Activated T-helper 1 cell treated with anti-CD3 and anti-CD28 coated beads, Interleukin-12 subunit alpha, Interleukin-12 subunit beta, Interleukin-2, Interleukin-4 antibody, amounts not matched to agents 30 ng/mL and 10 ng/mL and 1 ng/mL, durations not matched to agents 14 hours and 24 hours and 36 hours (primary cell): ENCODE measurements around the gene CASR. TPM values are rescaled to one million over a fixed set of nuclear protein-coding genes. Genes with fewer than 3 reads are reported as not detected.
"Not testable (repeated sequence)": the region's sequence is repeated elsewhere in the genome, so short reads cannot be mapped to it uniquely, and the experiment has no call there.

Experiments used
- DNase-seq: peaks from one replicate; pipeline ENCODE4 v3.0.0; 2021; ENCODE audit warnings: low spot score
- H3K27ac Mint-ChIP-seq: one replicate; pipeline ENCODE4 v1.8.0; 2021; ENCODE audit warnings: mild to moderate bottlenecking, mixed read lengths
- H3K27me3 Mint-ChIP-seq: one replicate; pipeline ENCODE4 v1.8.0; 2022; ENCODE audit warnings: mild to moderate bottlenecking, moderate library complexity, mixed read lengths; ENCODE audit not compliant: insufficient read depth
- H3K36me3 Mint-ChIP-seq: one replicate; pipeline ENCODE4 v1.8.0; 2021; ENCODE audit warnings: low read depth, mixed read lengths
- H3K4me1 Mint-ChIP-seq: one replicate; pipeline ENCODE4 v1.8.0; 2021; ENCODE audit warnings: low read depth, mixed read lengths
- H3K4me3 Mint-ChIP-seq: one replicate; pipeline ENCODE4 v1.8.0; 2021; ENCODE audit warnings: mild to moderate bottlenecking, moderate library complexity, mixed read lengths
- H3K9me3 Mint-ChIP-seq: one replicate; pipeline ENCODE4 v1.8.0; 2021; ENCODE audit warnings: mixed read lengths
- intact Hi-C: fragments of 100-400 bp; cut with micrococcal nuclease; formaldehyde crosslinking; loops from one replicate; pipeline ENCODE4 v1.15.1; 2024
- total RNA-seq: library from RNA; stranded (reverse); gene quantifications from 2 replicates; pipeline ENCODE4 v1.2.3, GENCODE V29; 2022

Gene CASR
- not detected in 2 replicates for total RNA-seq

DNA sequence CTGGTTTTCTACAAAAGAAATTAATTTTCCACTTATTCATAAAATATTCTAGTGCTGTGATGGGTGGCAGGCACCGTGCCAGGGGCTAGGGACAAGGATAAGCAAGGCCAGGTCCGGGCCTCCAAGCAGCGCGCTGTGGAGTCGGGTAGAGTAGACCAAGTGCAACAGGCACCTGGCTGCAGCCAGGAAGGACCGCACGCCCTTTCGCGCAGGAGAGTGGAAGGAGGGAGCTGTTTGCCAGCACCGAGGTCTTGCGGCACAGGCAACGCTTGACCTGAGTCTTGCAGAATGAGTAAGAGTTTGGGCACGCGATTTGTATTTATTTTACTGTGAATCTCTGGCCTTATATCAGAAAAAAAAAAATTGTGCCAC lies at the start of gene CASR:
TSS of gene CASR (plus strand) at position 148 of the 372 bp plus-strand sequence. CDS start 70,522 bp downstream, outside the sequence.
- peaks cover 8% of the 10 kb centered on the region for H3K4me1 Mint-ChIP-seq
- peaks cover 63% of the 10 kb centered on the region for H3K27me3 Mint-ChIP-seq
- intact Hi-C loops = loop anchor here (5.0 kb wide), 1 partner anchor 36 kb away; no protein-coding TSS in a partner anchor
- no peaks in the 10 kb centered on the region for H3K9me3 Mint-ChIP-seq
- no peak within 1 kb of the TSS for H3K27ac Mint-ChIP-seq
- no peak for DNase-seq
- H3K4me3 Mint-ChIP-seq = peak within 1 kb of the TSS; percentile 52
- peaks cover 1% of the 10 kb centered on the region for H3K36me3 Mint-ChIP-seq

- peak; percentile 62 for DNase-seq
- peaks cover 2% of the 10 kb centered on the region for H3K27me3 Mint-ChIP-seq
- peaks cover 6% of the 10 kb centered on the region for H3K36me3 Mint-ChIP-seq
- peaks cover 23% of the 10 kb centered on the region for H3K4me1 Mint-ChIP-seq
- H3K9me3 Mint-ChIP-seq = peaks cover 18% of the 10 kb centered on the region
- intact Hi-C loops = loop anchor here (1.0 to 5.0 kb wide), 17 partner anchors 36 to 600 kb away; partner anchors contain the start of genes CASR, EAF2, FAM162A and IQCB1
- H3K27ac Mint-ChIP-seq = peak overlapping the region; percentile 69
- peak overlapping the region; percentile 0 for H3K4me3 Mint-ChIP-seq
Measured at GRCh38 chr3:122146466-122146865, 37.0 kb upstream of the CASR start.

GRCh38 chr3:122148941-122149627 lies 34.4 kb upstream of the CASR start:
- H3K4me3 Mint-ChIP-seq = no peak overlapping the region
- intact Hi-C loops = loop anchor here (5.0 kb wide), 3 partner anchors 33 to 497 kb away; partner anchors contain the start of gene CASR
- peaks cover 23% of the 10 kb centered on the region for H3K4me1 Mint-ChIP-seq
- no peaks in the 10 kb centered on the region for H3K27me3 Mint-ChIP-seq
- H3K27ac Mint-ChIP-seq = peak overlapping the region; percentile 9
- H3K36me3 Mint-ChIP-seq = peaks cover 3% of the 10 kb centered on the region
- peaks cover 21% of the 10 kb centered on the region for H3K9me3 Mint-ChIP-seq
- DNase-seq = no peak

- Mint-ChIP-seq H3K27ac (no peak overlapping the region), H3K27me3 (no peaks in the 10 kb centered on the region), H3K36me3 (peaks cover 3% of the 10 kb centered on the region), H3K4me3 (no peak overlapping the region), H3K4me1 (peaks cover 16% of the 10 kb centered on the region), H3K9me3 (peaks cover 42% of the 10 kb centered on the region)
- DNase-seq = no peak
- intact Hi-C loops = no loop called here
Measured at GRCh38 chr3:122151480-122151879, 32.0 kb upstream of the CASR start.

DNA sequence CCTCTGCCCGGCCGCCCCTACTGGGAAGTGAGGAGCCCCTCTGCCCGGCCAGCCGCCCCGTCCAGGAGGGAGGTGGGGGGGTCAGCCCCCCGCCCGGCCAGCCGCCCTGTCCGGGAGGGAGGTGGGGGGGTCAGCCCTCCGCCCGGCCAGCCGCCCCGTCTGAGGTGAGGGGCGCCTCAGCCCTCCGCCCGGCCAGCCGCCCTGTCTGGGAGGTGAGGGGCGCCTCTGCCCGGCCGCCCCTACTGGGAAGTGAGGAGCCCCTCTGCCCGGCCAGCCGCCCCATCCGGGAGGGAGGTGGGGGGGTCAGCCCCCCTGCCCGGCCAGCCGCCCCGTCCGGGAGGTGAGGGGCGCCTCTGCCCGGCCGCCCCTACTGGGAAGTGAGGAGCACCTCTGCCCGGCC lies 18.5 kb upstream of the CASR start:
- not testable (repeated sequence) for H3K27me3 Mint-ChIP-seq

DNA sequence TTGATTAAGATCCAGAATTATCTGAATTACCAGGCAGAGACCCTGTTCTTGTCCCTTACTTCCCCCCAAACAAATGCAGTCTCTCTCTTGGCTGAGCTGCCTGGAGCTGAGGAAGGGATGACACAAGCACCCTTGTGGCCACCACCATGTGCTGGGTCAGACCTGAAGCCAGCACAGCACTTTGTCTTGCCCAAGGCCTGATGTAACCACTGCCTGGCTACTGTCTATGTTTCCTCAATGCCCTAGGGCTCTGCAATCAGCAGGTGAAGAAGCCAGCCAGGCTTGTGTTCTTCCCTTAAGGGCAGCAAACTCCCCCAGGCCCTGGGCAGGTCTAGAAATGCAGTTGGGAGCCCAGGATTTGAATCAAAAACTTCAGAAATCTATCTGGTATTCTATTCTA lies 15.8 kb upstream of the CASR start:
- Mint-ChIP-seq H3K27ac (no peak overlapping the region), H3K9me3 (peaks cover 13% of the 10 kb centered on the region), H3K27me3 (peaks cover 2% of the 10 kb centered on the region), H3K4me1 (no peaks in the 10 kb centered on the region), H3K4me3 (no peak overlapping the region), H3K36me3 (no peaks in the 10 kb centered on the region)
- no peak for DNase-seq
- intact Hi-C loops = no loop called here

More for the DNA sequence above, 18.5 kb upstream of the CASR start:
- H3K9me3 Mint-ChIP-seq = peaks cover 20% of the 10 kb centered on the region
- DNase-seq, H3K4me1 Mint-ChIP-seq, H3K27ac Mint-ChIP-seq, H3K36me3 Mint-ChIP-seq, H3K4me3 Mint-ChIP-seq, intact Hi-C loops: not testable (repeated sequence)

GRCh38 chr3:122168044-122168443 lies 15.4 kb upstream of the CASR start:
- Mint-ChIP-seq H3K27ac (no peak overlapping the region), H3K4me3 (no peak overlapping the region), H3K4me1 (no peaks in the 10 kb centered on the region), H3K36me3 (no peaks in the 10 kb centered on the region), H3K27me3 (peaks cover 2% of the 10 kb centered on the region), H3K9me3 (peaks cover 13% of the 10 kb centered on the region)
- intact Hi-C loops = no loop called here
- DNase-seq = no peak

DNA sequence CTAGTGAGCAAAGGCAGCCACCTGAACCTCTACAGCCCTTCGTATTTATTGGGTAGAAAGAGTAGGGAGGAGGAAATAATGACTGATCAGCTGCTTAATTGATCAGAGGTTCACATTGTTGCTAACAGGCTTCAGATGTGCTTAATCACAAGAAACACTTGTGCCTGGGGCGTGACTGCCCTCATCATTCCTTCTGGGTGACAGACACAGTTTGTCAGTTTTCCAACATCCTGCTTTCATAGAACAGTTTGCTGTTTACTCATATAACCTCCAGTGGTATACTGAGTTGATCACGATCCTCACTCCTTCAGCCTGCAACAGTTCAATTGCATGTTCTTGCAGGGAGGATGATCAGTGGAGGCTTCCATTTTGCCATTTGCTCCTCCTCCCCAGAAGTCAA lies 13.6 kb upstream of the CASR start:
- Mint-ChIP-seq H3K27me3 (peaks cover 2% of the 10 kb centered on the region), H3K4me3 (no peak overlapping the region), H3K27ac (no peak overlapping the region), H3K9me3 (peaks cover 13% of the 10 kb centered on the region), H3K4me1 (no peaks in the 10 kb centered on the region), H3K36me3 (no peaks in the 10 kb centered on the region)
- intact Hi-C loops = no loop called here
- DNase-seq = no peak

GRCh38 chr3:122171361-122171760 lies 12.1 kb upstream of the CASR start:
- H3K36me3 Mint-ChIP-seq, intact Hi-C loops, DNase-seq, H3K27ac Mint-ChIP-seq, H3K4me1 Mint-ChIP-seq, H3K4me3 Mint-ChIP-seq: not testable (repeated sequence)
- H3K9me3 Mint-ChIP-seq = peaks cover 15% of the 10 kb centered on the region
- peaks cover 16% of the 10 kb centered on the region for H3K27me3 Mint-ChIP-seq

GRCh38 chr3:122178711-122179110 lies 4.8 kb upstream of the CASR start:
- H3K4me3 Mint-ChIP-seq = no peak overlapping the region

DNA sequence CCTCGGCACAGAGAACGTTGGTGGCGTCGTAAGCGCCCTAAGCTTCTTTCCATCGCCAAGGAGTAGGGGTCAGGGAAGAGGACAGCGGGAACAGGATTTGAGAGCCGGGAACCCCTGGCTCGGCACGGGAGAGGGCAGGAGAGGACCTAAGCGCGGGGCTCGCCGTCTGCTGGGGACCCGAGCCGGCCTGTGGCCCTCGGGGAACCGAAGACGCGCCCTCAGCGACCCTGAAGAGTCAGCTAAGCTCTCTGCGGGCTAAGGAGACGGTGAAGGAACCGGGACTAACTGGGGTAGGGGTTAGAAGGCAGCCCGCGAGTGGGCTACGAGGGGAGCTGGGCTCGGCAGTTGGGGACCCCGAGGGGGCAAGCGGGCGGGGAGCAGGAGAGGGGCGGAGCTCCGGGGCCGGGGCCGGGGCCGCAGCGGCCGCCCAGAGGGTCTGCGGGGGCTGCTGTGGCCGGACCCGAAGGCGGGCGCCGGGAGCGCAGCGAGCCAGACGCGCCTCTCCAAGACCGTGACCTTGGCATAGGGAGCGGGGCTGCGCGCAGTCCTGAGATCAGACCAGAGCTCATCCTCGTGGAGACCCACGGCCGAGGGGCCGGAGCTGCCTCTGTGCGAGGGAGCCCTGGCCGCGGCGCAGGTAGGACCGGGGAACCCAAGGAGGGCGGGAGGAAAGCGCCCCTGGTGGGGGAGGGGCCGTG lies 574 bp downstream of the CASR start:
- Mint-ChIP-seq H3K9me3 (no peaks in the 10 kb centered on the region), H3K27me3 (peaks cover 65% of the 10 kb centered on the region), H3K27ac (no peak overlapping the region), H3K4me3 (peak overlapping the region; percentile 52), H3K4me1 (peaks cover 8% of the 10 kb centered on the region), H3K36me3 (peaks cover 1% of the 10 kb centered on the region)
- DNase-seq = no peak
- intact Hi-C loops = loop anchor here (5.0 kb wide), 1 partner anchor 37 kb away; no protein-coding TSS in a partner anchor

More at GRCh38 chr3:122178711-122179110, 4.8 kb upstream of the CASR start:
- DNase-seq = no peak
- no peak overlapping the region for H3K27ac Mint-ChIP-seq
- H3K9me3 Mint-ChIP-seq = peaks cover 5% of the 10 kb centered on the region
- peaks cover 5% of the 10 kb centered on the region for H3K4me1 Mint-ChIP-seq
- intact Hi-C loops = no loop called here
- peaks cover under 1% of the 10 kb centered on the region for H3K36me3 Mint-ChIP-seq
- H3K27me3 Mint-ChIP-seq = peaks cover 58% of the 10 kb centered on the region

GRCh38 chr3:122184591-122184929 lies 1.1 kb downstream of the CASR start:
- Mint-ChIP-seq H3K9me3 (no peaks in the 10 kb centered on the region), H3K4me1 (peaks cover 8% of the 10 kb centered on the region), H3K36me3 (peaks cover 1% of the 10 kb centered on the region), H3K27me3 (peaks cover 67% of the 10 kb centered on the region), H3K4me3 (no peak overlapping the region), H3K27ac (no peak overlapping the region)
- DNase-seq = no peak
- intact Hi-C loops = loop anchor here (5.0 kb wide), 1 partner anchor 37 kb away; no protein-coding TSS in a partner anchor

GRCh38 chr3:122186372-122186771 lies 2.9 kb downstream of the CASR start:
- H3K4me1 Mint-ChIP-seq = peaks cover 8% of the 10 kb centered on the region
- H3K36me3 Mint-ChIP-seq = peaks cover 1% of the 10 kb centered on the region
- intact Hi-C loops = no loop called here
- no peak overlapping the region for H3K4me3 Mint-ChIP-seq
- no peaks in the 10 kb centered on the region for H3K9me3 Mint-ChIP-seq
- no peak for DNase-seq
- peaks cover 66% of the 10 kb centered on the region for H3K27me3 Mint-ChIP-seq
- H3K27ac Mint-ChIP-seq = no peak overlapping the region
